ENCODE data around the gene AP3B1.
"Not testable (repeated sequence)": the region's sequence is repeated elsewhere in the genome, so short reads cannot be mapped to it uniquely, and the experiment has no call there.

AP3B1 gene

GRCh38 chr5:78243091-78243490, 51.4 kb downstream of the AP3B1 start:
- DNase-seq (ENCODE audit: low read depth) = no peak

- DNase-seq (ENCODE audit: low read depth) = no peak
Measured at GRCh38 chr5:78242001-78242400, 52.5 kb downstream of the AP3B1 start.

- DNase-seq (ENCODE audit: low read depth) = no peak
Measured at GRCh38 chr5:78237911-78238310, 56.6 kb downstream of the AP3B1 start.

- no peak for DNase-seq (ENCODE audit: low read depth)
Measured at GRCh38 chr5:78236046-78236445, 58.5 kb downstream of the AP3B1 start.

GRCh38 chr5:78235289-78235688, 59.2 kb downstream of the AP3B1 start:
- DNase-seq (ENCODE audit: low read depth) = peak; percentile 24

GRCh38 chr5:78234804-78235203, 59.7 kb downstream of the AP3B1 start:
- DNase-seq (ENCODE audit: low read depth) = no peak

GRCh38 chr5:78232163-78232562, 62.3 kb downstream of the AP3B1 start:
- no peak for DNase-seq (ENCODE audit: low read depth)

GRCh38 chr5:78224358-78224757, 70.1 kb downstream of the AP3B1 start:
- DNase-seq (ENCODE audit: low read depth) = no peak

- peak; percentile 5 for DNase-seq (ENCODE audit: low read depth)
Measured at GRCh38 chr5:78221964-78222451, 72.5 kb downstream of the AP3B1 start.

- no peak for DNase-seq (ENCODE audit: low read depth)
Measured at GRCh38 chr5:78221467-78221866, 73.0 kb downstream of the AP3B1 start.

GRCh38 chr5:78215972-78216371, 78.5 kb downstream of the AP3B1 start:
- no peak for DNase-seq (ENCODE audit: low read depth)

GRCh38 chr5:78215565-78215964, 78.9 kb downstream of the AP3B1 start:
- DNase-seq (ENCODE audit: low read depth) = no peak

- DNase-seq (ENCODE audit: low read depth) = no peak
Measured at GRCh38 chr5:78213799-78214198, 80.7 kb downstream of the AP3B1 start.

- DNase-seq (ENCODE audit: low read depth) = no peak
Measured at GRCh38 chr5:78211052-78211451, 83.4 kb downstream of the AP3B1 start.

- no peak for DNase-seq (ENCODE audit: low read depth)
Measured at GRCh38 chr5:78204241-78204640, 90.3 kb downstream of the AP3B1 start.

GRCh38 chr5:78203815-78204214, 90.7 kb downstream of the AP3B1 start:
- DNase-seq (ENCODE audit: low read depth) = no peak

GRCh38 chr5:78190402-78190801, 104.1 kb downstream of the AP3B1 start:
- no peak for DNase-seq (ENCODE audit: low read depth)

GRCh38 chr5:78188681-78189080, 105.8 kb downstream of the AP3B1 start:
- not testable (repeated sequence) for DNase-seq (ENCODE audit: low read depth)

GRCh38 chr5:78187172-78187571, 107.3 kb downstream of the AP3B1 start:
- DNase-seq (ENCODE audit: low read depth) = no peak

GRCh38 chr5:78182838-78183237, 111.7 kb downstream of the AP3B1 start:
- no peak for DNase-seq (ENCODE audit: low read depth)

- DNase-seq (ENCODE audit: low read depth) = no peak
Measured at GRCh38 chr5:78178356-78178755, 116.1 kb downstream of the AP3B1 start.

- not testable (repeated sequence) for DNase-seq (ENCODE audit: low read depth)
Measured at GRCh38 chr5:78170335-78170734, 124.2 kb downstream of the AP3B1 start.

GRCh38 chr5:78162253-78162862, 132.1 kb downstream of the AP3B1 start:
- DNase-seq (ENCODE audit: low read depth) = peak; percentile 40

- peak; percentile 50 for DNase-seq (ENCODE audit: low read depth)
Measured at GRCh38 chr5:78157001-78157400, 137.5 kb downstream of the AP3B1 start.
